NCI-H524 treated with DMSO at 0.1 percent for 48 hours (cell line): ENCODE data around the gene BTBD16.

Experiments used
- DNase-seq: peaks from one replicate; lab custom pipeline; 2025; lab: John Stamatoyannopoulos, UW

Gene BTBD16

DNA sequence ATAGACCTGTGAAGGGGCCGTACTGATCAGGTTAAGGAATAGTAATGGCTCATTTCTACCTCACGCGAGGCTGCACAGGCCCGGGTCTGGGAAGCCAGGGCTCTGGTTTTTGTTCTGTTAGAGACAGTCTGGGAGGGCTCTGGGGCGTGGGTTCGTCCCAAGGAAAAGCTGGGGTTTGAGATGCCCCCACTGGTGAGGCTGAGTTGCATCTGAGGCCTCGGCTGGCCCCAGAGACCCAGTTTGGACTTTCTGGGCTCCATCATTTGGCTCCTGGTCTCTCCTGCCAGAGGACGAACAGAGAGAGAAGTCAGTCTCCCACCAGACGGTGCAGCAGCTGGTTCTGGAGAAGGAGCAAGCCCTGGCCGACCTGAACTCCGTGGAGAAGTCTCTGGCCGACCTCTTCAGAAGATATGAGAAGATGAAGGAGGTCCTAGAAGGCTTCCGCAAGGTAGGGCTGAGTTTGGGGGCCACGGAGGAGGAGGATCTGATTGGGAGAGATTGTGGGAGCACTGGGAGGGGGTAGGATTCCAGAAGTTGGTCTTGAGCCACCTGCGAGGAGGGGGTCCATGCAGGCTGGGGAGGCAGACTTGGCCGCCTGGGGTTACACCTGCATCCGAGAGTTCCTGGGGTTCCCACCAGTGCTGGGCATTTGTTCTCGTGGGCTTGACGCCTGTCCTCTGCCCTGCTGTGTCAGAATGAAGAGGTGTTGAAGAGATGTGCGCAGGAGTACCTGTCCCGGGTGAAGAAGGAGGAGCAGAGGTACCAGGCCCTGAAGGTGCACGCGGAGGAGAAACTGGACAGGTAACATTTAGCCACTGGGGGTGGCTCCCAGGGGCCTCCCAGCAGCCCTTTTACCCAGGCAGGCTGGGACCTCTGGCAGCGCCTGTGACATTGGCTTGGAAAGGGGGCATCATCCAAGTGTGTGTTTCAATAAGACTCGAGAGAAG is 22.5 kb upstream of the BTBD16 start:
- no peak for DNase-seq

DNA sequence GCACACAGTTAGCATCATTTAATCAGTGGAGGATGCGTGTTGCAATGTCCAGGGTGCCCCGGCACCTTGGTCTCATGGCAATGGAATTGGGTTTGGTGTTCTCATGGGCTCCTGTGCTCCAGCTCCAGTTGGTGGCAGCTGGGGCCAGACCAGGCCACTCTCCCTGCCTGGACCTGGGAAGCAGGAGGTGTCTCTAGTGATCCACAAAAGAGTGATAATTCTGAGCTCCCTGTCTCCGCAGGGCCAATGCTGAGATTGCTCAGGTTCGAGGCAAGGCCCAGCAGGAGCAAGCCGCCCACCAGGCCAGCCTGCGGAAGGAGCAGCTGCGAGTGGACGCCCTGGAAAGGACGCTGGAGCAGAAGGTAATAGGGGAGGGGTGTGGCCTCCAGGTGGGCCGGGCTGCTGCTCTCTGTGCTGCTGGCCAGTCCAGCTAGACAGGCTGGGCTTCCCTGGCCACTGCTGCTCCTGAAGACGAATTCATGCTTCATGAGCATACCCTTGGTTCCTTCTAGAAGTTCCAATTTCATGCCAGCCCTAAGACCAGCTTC is 21.7 kb upstream of the BTBD16 start:
- DNase-seq = no peak

DNA sequence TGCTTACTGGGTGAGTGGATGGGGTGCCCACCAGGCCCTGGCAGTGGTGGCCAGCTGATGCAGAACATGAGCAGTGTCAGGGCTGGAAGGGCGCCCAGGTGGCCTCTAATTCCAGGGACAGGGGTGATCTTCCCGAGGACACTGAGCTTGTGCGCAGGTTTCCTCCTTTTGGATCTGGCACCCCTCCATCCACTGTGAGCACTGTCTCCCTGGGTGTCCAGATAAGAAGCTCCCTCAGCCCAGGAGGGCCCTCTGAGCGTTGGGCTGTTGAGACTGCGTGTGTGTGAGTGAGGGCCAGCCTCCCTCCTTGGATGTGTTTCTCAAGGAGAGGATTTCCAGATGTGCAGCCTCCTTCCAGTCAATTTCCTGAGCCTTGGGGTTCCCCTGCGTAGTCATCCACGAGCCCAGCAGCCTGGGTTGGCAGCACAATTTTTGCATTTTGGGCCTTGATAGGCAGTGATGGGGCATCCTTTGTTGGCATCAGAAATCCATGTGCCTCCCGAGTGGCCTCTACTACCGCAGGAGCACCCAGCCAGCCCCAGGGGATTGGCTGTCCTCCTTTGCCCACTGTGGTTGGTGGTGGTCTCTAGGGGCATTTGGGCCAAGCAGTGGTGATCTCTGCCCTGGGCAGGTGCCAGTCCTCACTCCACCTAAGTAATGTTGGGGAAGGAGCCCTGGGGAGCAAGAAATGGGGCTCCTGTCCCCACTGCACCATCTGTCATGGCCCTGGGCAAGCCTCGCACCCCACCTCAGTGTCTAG is 20.9 kb upstream of the BTBD16 start:
- DNase-seq = no peak

DNA sequence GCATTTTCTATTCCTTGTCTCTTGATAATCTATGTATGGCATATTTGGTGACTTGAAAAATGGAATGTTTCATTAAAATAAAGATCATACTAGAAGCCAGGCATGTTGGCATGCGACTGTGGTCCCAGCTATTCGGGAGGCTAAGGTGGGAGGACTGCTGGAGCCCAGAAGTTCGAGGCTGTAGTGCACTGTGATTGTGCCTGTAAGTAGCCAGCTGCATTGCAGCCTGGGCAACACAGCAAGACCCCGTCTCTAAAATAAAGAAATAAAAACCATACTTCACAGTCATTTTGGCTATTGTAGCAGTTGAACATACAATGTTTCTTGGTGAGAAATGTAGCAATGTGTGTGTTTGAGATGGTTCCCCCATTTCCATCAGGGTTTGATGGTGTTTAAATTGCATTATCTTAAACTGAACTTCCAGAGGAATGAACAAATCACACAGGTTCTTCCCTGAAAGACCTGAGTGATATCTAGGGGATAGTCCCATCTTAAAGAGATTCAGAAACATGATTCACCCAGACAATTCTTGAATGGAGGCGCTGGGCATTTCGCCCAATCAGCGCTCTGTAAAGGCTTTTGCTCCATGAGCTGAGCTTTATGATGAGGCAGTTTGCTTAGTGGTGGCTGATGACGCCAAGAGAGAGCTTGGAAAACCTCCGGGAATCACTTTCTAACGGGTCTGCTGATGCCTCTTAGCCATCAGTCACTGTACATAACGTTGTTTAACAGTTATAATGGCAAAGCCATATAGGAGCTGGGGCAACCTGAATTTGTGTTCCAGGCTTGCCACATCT is 19.4 kb upstream of the BTBD16 start:
- no peak for DNase-seq

DNA sequence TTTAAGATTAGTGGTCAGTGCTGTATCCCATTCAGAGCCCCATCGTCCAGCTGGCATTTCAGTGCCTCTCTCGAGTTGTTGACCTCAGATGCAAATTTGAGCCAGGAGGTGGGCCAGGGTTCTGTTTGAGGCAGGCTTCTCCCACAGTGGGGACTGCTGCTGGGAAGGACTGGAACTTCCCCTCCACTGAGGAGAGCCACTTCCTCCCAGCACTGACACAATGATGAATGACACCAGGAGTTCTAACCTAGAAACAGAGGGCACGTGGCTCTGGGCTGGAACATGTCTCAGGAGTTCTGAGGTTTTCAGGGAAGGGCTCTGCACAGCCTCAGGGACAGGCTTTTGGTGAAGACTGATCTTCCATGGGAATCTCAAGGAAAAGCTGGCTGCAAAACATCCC is 18.3 kb upstream of the BTBD16 start:
- DNase-seq = no peak

DNA sequence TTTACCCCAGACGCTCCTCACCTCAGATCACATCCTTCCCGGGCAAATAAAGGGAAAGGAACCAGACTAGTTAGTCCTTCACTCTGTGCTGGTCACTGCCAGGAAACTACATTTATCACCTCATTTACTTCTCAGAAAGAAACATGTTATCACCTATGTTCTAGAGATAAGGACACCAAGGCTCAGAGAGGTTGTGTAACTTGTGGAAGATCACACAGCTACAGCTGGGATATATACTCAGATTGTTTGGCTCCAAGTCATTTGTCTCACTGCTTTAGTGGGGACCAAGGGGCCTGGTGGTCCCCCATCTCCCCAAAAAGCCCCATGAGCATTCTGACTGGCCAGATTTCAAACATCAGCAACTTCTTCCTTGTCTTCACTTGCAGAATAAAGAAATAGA is 17.5 kb upstream of the BTBD16 start:
- no peak for DNase-seq

DNA sequence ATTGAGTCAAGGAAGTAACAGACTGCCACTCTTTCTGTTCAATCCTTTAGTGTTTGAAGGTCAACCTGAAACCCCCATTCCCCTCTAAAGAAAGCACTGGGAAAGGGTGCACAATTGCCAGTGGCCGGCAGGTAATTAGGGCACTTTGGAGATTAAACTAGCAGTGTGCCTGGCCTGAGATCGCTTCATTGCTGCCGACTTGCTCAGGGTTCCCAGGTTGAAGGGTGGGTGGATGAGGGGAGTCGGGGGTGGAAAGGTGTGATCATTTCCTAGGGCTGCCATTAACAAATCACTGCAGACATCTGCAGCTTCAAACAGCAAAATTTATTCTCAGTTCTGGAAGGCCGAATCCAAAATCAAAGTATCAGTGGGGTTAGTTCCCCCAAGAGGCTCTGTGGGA is 16.3 kb upstream of the BTBD16 start:
- DNase-seq = no peak

DNA sequence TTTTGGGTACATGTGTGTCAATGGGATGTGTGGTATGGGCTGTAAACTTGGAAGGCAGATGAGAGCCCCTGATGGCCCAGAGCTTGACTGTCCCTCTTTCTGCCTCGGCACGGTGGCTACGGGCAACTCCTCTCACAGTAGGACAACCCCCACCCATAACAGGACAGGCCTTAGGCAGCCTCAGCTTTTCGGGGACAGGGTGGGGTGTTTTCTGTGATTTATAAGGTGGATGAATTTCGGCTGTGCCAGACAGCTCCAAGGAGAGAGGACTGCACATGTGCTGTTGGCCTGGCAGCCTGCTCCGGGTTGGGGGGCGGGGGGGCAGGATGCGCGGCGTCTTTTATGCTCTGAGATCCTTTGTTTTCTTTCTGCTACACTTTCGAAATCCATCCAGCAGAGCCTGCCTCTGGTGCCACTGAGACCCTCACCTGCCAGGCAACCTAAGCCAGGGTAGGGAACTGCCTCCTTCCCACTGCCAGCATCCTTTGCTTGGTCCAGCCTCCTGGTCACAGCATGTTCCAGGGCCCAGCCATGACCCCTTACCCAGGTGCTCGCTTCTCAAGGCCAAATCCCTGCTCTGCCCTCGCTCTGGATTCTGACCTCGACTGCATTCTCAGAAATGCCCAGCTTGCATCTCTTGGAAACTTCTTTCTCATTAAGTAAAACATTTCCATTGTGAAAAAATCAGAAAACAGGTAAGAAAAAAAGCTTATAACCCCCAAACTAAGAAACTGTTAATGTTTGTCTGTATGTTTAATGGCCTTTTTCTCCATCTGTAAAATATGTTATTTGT is 15.4 kb upstream of the BTBD16 start:
- no peak for DNase-seq

DNA sequence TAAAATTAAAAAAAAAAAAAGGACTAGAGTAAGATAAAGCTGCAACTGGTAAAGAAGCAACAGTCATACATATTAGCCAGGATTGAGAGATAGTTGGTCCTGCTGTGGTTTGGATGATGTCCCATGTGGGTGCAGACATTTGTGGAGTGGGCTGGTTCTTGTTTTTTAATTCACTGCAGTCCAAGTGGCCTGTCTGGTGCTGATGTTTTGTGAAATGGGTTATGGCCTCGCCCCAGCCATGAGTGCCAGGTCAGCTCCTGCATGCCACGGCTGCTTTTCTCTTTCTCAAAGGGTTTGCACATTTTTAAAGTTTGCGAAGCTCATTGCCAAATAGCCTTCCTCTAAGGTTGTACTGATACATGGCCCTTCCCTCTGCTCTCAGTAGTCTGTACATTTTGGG is 14.1 kb upstream of the BTBD16 start:
- DNase-seq = no peak

DNA sequence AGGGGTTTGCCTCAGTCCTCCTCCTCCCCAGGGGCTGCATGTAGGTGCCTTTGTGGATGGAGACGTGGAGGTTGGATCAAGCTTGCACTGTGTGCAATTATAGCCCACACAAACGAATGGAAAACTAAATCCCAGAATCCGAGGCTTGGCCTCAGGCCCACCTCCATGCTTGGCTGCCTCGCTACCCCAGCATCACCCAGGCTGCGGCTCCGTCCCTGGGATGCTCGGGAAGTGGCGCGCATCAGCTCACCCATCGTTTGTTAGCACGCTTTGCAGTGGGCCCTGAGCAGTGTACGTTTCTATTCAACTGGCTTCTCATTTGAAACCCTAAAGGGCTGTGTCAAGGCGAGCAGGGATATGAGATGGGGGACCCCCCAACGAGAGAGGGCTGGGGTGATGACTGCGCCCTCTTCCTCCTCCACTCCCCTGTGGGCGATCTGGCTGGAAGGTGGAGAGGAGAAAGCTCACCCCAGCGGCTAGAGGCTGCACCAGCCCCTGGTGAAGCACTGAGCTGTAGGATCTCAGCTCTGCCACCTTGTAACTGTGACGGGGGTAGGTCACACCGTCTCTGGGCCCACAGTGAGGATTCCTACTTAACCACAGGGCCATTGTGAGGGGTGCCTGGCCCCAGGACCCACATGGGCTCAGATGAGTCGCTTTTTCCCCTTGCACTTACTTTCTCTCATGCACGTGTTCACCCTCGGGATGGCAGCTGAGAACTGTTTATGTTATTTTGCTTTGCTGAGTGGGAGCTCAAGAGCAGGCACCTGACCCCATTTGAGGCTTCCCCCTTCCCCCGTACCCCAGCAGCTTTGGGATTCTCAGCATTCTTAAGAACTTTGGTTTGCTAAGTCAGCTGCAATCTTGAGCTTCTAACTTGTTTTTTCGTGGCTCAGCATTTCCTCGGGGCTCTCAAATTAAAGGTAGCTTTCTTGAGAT is 12.7 kb upstream of the BTBD16 start:
- DNase-seq = no peak

DNA sequence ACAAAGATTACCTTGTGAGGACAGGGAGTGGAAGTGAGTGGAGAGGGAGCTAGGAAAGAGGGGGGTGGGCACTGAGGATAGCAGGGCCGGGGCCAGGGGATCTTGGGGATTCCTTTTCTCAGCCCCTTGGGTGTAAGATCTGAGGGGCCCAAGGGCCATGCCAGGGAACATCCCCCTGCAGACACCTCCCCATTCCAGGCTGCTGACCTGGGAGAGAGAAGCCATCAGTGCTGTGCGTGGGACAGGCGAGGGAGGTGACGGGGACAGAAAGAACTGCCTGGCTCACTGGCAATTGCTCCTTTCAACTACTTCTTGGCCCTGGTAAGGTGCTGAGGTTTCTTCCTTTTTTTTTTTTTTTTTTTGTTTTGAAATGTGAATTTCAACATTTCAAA is 12.0 kb upstream of the BTBD16 start:
- DNase-seq = no peak

DNA sequence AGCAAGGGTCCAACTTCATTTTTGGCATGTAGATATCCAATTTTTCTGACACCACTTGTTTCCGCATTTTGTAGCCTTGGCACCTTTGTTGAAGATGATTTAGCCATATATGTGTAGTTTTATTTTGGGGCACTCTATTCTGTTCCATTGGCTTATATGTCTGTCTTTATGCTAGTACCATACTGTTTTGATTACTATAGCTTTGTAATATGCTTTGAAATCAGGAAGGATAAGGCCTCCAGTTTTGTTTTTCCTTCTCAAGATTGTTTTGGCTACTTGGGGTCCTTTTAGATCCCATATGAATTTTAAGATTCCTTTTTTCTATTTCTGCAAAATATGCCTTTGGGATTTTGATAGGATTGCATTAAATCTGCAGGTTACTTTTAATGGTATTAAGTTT is 9.5 kb upstream of the BTBD16 start:
- DNase-seq = no peak

DNA sequence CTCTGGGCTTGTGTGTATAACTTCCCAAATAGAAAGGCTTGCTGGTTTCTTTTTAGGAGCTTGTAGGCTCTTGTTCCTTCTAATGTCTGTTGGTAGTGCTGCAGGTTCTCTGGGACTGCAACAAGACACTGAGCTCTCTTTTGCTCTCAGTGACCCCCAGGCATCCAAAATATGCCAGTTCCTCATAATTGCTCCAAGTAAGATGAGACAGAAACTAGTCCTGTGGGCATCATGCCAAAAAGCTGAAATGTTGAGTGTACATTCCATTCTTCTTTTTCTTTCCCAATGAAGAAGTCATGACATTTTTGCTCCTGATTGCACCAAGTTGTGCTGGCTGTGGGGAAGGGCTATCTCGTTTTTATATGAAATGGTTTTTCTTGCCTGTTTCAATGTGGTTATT is 7.1 kb upstream of the BTBD16 start:
- no peak for DNase-seq

DNA sequence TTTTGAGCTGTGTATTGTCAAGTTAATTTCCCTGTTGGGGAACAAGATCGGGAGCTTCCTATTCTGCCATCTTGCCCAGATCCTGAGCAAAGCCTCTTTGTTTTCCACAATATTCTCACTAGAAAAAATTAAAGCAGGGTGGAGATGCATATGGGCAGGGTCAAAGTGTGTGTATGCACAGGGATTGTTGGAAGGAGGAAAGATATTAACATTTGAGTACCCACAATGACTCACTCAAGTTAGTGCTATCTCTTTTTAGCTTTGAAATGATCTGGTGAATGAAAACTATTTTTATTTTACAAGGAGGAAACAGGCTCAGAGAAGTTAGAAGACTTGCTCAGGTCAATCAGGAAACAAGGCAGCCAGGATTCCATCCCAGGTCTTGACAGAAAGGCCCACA is 6.7 kb upstream of the BTBD16 start:
- no peak for DNase-seq

DNA sequence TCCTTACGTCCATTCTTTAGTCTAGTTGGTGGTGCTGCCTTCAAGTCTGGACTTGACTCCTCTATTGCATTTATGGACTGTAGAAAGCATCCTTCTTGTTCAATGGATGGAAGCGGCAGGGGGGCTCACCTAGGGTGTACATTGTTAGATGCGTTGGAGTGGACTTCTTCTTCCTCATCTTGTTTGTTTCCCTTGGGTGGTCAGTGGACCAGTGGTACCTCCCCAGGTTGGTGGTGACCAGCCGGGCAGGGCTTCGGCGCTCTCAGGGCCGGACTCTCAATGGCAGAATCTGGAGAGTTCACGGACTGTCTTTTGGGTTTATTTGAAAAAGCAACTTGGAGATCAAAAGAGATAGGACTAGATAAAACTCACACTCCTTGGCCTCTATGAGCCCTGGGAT is 6.2 kb upstream of the BTBD16 start:
- no peak for DNase-seq

DNA sequence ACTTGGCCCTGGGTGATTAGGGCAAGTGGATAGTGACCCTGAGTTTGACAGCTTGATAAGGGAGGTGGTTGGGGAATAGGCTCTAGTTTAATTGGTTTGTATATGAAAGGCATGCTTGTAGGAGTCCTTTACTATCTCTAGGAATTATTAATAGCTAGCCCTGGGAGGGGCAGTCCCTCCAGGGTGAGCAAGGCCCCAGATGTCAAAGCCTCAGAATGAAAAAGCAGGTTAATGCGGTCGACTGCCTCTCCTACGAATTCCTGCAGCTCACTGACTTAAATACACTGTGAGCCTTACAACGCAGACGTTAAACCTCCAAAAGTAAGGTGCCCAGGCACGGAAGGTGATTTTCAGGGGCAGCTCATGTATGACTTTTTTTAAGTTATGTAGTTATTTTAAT is 5.2 kb upstream of the BTBD16 start:
- no peak for DNase-seq

DNA sequence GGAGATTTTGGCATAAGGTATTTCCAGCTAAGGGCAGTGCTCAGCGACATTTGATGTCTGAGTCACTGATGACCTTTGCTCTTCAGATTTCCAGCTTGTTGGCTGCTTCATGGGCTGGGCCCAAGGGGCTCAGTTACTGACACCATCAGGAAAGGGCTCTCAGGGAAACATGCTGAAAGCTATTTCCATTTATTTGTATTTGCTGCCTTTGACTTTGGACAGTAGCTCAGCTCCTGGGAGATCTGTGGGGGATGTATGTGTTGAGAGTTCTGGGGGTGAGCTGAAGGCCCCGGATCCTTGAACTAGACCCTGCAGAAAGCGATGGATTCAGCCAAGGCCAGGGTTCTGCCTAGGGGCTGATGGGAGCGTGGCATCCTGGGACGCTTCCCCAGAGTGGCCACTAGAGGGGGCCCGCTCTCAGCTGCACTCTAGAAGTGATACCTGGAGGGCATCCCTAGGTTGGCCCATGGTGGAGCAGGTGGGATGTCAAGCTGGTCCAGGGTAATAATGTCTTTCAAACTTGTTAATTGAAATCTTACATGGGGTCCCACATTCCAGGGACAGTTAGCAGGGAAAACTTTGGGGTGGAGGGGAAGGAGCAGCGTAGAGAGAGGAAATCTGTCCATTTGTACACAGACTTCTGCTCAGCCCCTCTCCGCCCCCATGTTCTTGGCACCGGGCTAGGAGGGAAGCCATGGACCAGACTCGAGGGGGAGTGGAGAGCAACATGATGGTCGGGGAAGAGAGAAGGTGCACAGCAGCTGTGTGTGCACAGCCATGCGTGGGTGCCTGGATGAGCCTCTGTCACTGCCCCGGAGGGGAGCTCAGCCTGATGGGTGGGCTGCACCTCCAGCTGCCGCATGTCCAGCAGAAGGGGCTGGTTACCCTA is 3.0 kb upstream of the BTBD16 start:
- no peak for DNase-seq

DNA sequence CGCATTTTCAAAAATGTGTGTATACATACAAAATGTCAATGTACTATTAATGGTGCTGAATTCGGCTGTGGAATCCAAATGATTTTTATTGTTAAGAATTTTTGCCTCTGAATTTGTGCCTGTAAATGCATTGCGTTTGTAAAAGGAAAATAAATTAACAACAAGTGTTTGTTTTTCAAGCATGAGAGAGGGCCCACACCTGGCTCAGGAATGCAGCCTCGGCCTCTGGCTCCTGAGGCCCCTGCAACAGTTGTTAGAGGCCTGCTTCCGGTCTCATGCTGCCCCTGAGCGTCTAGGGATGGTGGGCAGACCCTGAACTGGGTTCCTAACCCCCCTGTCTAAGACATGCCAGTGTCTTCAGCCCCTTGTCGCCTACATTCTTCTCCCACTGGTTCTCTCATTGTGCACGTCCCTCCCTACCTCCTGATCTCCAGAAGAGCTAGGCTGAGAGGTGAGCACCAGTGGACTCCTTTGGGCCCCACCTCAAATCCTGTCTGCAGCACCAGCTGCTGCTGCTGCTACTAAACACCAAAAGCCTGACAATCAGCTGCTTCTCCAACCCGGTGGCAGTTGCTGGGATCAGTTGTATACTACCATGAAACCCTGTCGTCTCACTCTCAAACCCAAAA is 1.9 kb upstream of the BTBD16 start:
- DNase-seq = no peak
